ENCODE measurements around the gene TMCC1.

Gene TMCC1

GRCh38 chr3:129741794-129742193 is 151.7 kb downstream of the TMCC1 start:
- Histone ChIP-seq H2AFZ (ENCODE audit: low read depth, low read length) (no peak overlapping the region), H2AK5ac (ENCODE audit: low read length, severe bottlenecking) (no peak overlapping the region), H2BK5ac (ENCODE audit: low read depth, low read length, poor library complexity, severe bottlenecking) (peak overlapping the region; percentile 19), H3K27me3 (ENCODE audit: control insufficient read depth in 1 of 2, insufficient read depth in 1 of 2, low read length in 2 of 2) (no peaks in the 10 kb centered on the region), H2BK15ac (ENCODE audit: low read depth, poor library complexity, severe bottlenecking) (no peak overlapping the region), H3K23ac (ENCODE audit: low read length in 2 of 2) (no peak overlapping the region), H3K79me1 (replicated peaks; ENCODE audit: low read length, poor library complexity, severe bottlenecking) (peaks cover 15% of the 10 kb centered on the region), H3K4me3 (ENCODE audit: insufficient read depth in 1 of 2, low read depth in 1 of 2, low read length in 2 of 2) (no peak overlapping the region), H3K27ac (ENCODE audit: low read length, poor library complexity, severe bottlenecking) (no peak overlapping the region), H2BK12ac (ENCODE audit: low read length in 2 of 2) (no peak overlapping the region), H3K18ac (ENCODE audit: low read depth in 1 of 2, low read length in 2 of 2) (no peak overlapping the region), H3K4ac (ENCODE audit: low read depth in 1 of 2, low read length in 2 of 2) (no peak overlapping the region), H4K8ac (ENCODE audit: low read length) (no peak overlapping the region), H3K9me3 (ENCODE audit: control insufficient read depth, low read length) (no peaks in the 10 kb centered on the region), H3K14ac (ENCODE audit: low read length in 2 of 2) (no peak overlapping the region), H2BK120ac (ENCODE audit: low read depth, low read length) (no peak overlapping the region), H4K91ac (ENCODE audit: low read length) (no peak overlapping the region), H3K36me3 (ENCODE audit: control insufficient read depth in 1 of 2, insufficient read depth in 2 of 2, low read depth in 1 of 2, low read length in 2 of 2) (no peaks in the 10 kb centered on the region), H3K4me1 (ENCODE audit: control insufficient read depth, insufficient read depth, low read depth, low read length) (no peaks in the 10 kb centered on the region), H3K4me2 (ENCODE audit: low read length, poor library complexity, severe bottlenecking) (no peak overlapping the region), H3K9ac (ENCODE audit: low read length) (no peak overlapping the region)
- WGBS, result 74% methylated on average over 2 of the region's 2 CpGs
- no peak for DNase-seq

GRCh38 chr3:129740090-129740489 is 153.4 kb downstream of the TMCC1 start:
- Histone ChIP-seq H4K91ac (ENCODE audit: low read length) (no peak overlapping the region), H3K4me1 (ENCODE audit: control insufficient read depth, insufficient read depth, low read depth, low read length) (no peaks in the 10 kb centered on the region), H3K27ac (ENCODE audit: low read length, poor library complexity, severe bottlenecking) (no peak overlapping the region), H3K27me3 (ENCODE audit: control insufficient read depth in 1 of 2, insufficient read depth in 1 of 2, low read length in 2 of 2) (no peaks in the 10 kb centered on the region), H2BK12ac (ENCODE audit: low read length in 2 of 2) (no peak overlapping the region), H3K18ac (ENCODE audit: low read depth in 1 of 2, low read length in 2 of 2) (no peak overlapping the region), H2BK5ac (ENCODE audit: low read depth, low read length, poor library complexity, severe bottlenecking) (no peak overlapping the region), H4K8ac (ENCODE audit: low read length) (no peak overlapping the region), H3K9ac (ENCODE audit: low read length) (no peak overlapping the region), H3K4me2 (ENCODE audit: low read length, poor library complexity, severe bottlenecking) (no peak overlapping the region), H2BK120ac (ENCODE audit: low read depth, low read length) (no peak overlapping the region), H3K4me3 (ENCODE audit: insufficient read depth in 1 of 2, low read depth in 1 of 2, low read length in 2 of 2) (no peak overlapping the region), H3K14ac (ENCODE audit: low read length in 2 of 2) (no peak overlapping the region), H2AFZ (ENCODE audit: low read depth, low read length) (no peak overlapping the region), H3K36me3 (ENCODE audit: control insufficient read depth in 1 of 2, insufficient read depth in 2 of 2, low read depth in 1 of 2, low read length in 2 of 2) (no peaks in the 10 kb centered on the region), H3K23ac (ENCODE audit: low read length in 2 of 2) (no peak overlapping the region), H3K79me1 (replicated peaks; ENCODE audit: low read length, poor library complexity, severe bottlenecking) (peaks cover 10% of the 10 kb centered on the region), H2AK5ac (ENCODE audit: low read length, severe bottlenecking) (no peak overlapping the region), H3K4ac (ENCODE audit: low read depth in 1 of 2, low read length in 2 of 2) (no peak overlapping the region), H2BK15ac (ENCODE audit: low read depth, poor library complexity, severe bottlenecking) (no peak overlapping the region), H3K9me3 (ENCODE audit: control insufficient read depth, low read length) (no peaks in the 10 kb centered on the region)
- WGBS, result 86% methylated on average over 2 of the region's 3 CpGs
- DNase-seq, result no peak

- Histone ChIP-seq H2BK12ac (ENCODE audit: low read length in 2 of 2) (no peak overlapping the region), H2AK5ac (ENCODE audit: low read length, severe bottlenecking) (no peak overlapping the region), H3K4ac (ENCODE audit: low read depth in 1 of 2, low read length in 2 of 2) (no peak overlapping the region), H4K8ac (ENCODE audit: low read length) (no peak overlapping the region), H3K18ac (ENCODE audit: low read depth in 1 of 2, low read length in 2 of 2) (no peak overlapping the region), H2AFZ (ENCODE audit: low read depth, low read length) (no peak overlapping the region), H3K27me3 (ENCODE audit: control insufficient read depth in 1 of 2, insufficient read depth in 1 of 2, low read length in 2 of 2) (no peaks in the 10 kb centered on the region), H3K79me1 (replicated peaks; ENCODE audit: low read length, poor library complexity, severe bottlenecking) (peaks cover 10% of the 10 kb centered on the region), H4K91ac (ENCODE audit: low read length) (no peak overlapping the region), H3K9me3 (ENCODE audit: control insufficient read depth, low read length) (no peaks in the 10 kb centered on the region), H3K36me3 (ENCODE audit: control insufficient read depth in 1 of 2, insufficient read depth in 2 of 2, low read depth in 1 of 2, low read length in 2 of 2) (no peaks in the 10 kb centered on the region), H3K14ac (ENCODE audit: low read length in 2 of 2) (no peak overlapping the region), H3K4me3 (ENCODE audit: insufficient read depth in 1 of 2, low read depth in 1 of 2, low read length in 2 of 2) (no peak overlapping the region), H3K9ac (ENCODE audit: low read length) (no peak overlapping the region), H3K23ac (ENCODE audit: low read length in 2 of 2) (no peak overlapping the region), H2BK15ac (ENCODE audit: low read depth, poor library complexity, severe bottlenecking) (no peak overlapping the region), H3K4me1 (ENCODE audit: control insufficient read depth, insufficient read depth, low read depth, low read length) (no peaks in the 10 kb centered on the region), H2BK5ac (ENCODE audit: low read depth, low read length, poor library complexity, severe bottlenecking) (no peak overlapping the region), H2BK120ac (ENCODE audit: low read depth, low read length) (no peak overlapping the region), H3K27ac (ENCODE audit: low read length, poor library complexity, severe bottlenecking) (no peak overlapping the region), H3K4me2 (ENCODE audit: low read length, poor library complexity, severe bottlenecking) (no peak overlapping the region)
- DNase-seq, result no peak
- WGBS, result 99% methylated on average over 2 of the region's 3 CpGs
Observed at GRCh38 chr3:129739634-129740033, 153.9 kb downstream of the TMCC1 start.

DNA sequence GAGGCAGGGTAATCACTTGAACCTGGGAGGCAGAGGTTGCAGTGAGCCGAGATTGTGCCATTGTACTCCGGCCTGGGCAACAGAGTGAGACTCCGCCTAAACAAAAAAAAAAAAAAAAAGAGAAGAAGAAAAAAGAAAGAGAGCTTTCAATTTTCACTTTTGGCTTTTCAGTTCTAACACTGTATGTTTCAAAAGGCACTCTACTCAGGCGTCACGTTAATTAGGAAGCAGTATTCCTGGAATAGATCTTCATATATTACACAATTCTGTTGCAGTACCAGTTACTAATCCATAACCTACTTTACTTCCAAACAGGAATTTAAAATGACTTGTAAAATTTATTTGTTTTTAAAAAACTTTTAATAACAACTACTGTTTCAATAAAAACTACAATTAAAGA is 155.3 kb downstream of the TMCC1 start:
- Histone ChIP-seq H3K27ac (ENCODE audit: low read length, poor library complexity, severe bottlenecking) (no peak overlapping the region), H2BK120ac (ENCODE audit: low read depth, low read length) (no peak overlapping the region), H2AK5ac (ENCODE audit: low read length, severe bottlenecking) (no peak overlapping the region), H2AFZ (ENCODE audit: low read depth, low read length) (no peak overlapping the region), H3K4me3 (ENCODE audit: insufficient read depth in 1 of 2, low read depth in 1 of 2, low read length in 2 of 2) (no peak overlapping the region), H2BK15ac (ENCODE audit: low read depth, poor library complexity, severe bottlenecking) (no peak overlapping the region), H4K91ac (ENCODE audit: low read length) (no peak overlapping the region), H3K9me3 (ENCODE audit: control insufficient read depth, low read length) (no peaks in the 10 kb centered on the region), H3K27me3 (ENCODE audit: control insufficient read depth in 1 of 2, insufficient read depth in 1 of 2, low read length in 2 of 2) (no peaks in the 10 kb centered on the region), H3K4me1 (ENCODE audit: control insufficient read depth, insufficient read depth, low read depth, low read length) (no peaks in the 10 kb centered on the region), H3K23ac (ENCODE audit: low read length in 2 of 2) (no peak overlapping the region), H2BK5ac (ENCODE audit: low read depth, low read length, poor library complexity, severe bottlenecking) (no peak overlapping the region), H2BK12ac (ENCODE audit: low read length in 2 of 2) (no peak overlapping the region), H4K8ac (ENCODE audit: low read length) (no peak overlapping the region), H3K36me3 (ENCODE audit: control insufficient read depth in 1 of 2, insufficient read depth in 2 of 2, low read depth in 1 of 2, low read length in 2 of 2) (no peaks in the 10 kb centered on the region), H3K4me2 (ENCODE audit: low read length, poor library complexity, severe bottlenecking) (no peak overlapping the region), H3K9ac (ENCODE audit: low read length) (no peak overlapping the region), H3K4ac (ENCODE audit: low read depth in 1 of 2, low read length in 2 of 2) (no peak overlapping the region), H3K79me1 (replicated peaks; ENCODE audit: low read length, poor library complexity, severe bottlenecking) (peaks cover 11% of the 10 kb centered on the region), H3K14ac (ENCODE audit: low read length in 2 of 2) (no peak overlapping the region), H3K18ac (ENCODE audit: low read depth in 1 of 2, low read length in 2 of 2) (no peak overlapping the region)
- WGBS, result 100% methylated on average over 4 of the region's 5 CpGs
- no peak for DNase-seq
